Measurements from ENCODE around the gene OR5B21. TPM values are rescaled to one million over a fixed set of nuclear protein-coding genes. Genes with fewer than 3 reads are reported as not detected.

Gene OR5B21
- polyA plus RNA-seq, 1 experiment: not detected

GRCh38 chr11:58497951-58498350 is 10.0 kb downstream of the OR5B21 start:
- POLR2A ChIA-PET: no interaction called here
- Histone ChIP-seq H3K27me3 (ENCODE audit: control insufficient read depth, insufficient read depth, low read length) (no peaks in the 10 kb centered on the region), H3K4me3 (ENCODE audit: low read depth, low read length) (no peak overlapping the region), H3K36me3 (ENCODE audit: control insufficient read depth, insufficient read depth, low read length) (no peaks in the 10 kb centered on the region)
- TF ChIP-seq CTCF (IDR thresholded peaks at IDR 0.05; ENCODE audit: insufficient read depth, low read depth, low read length): no peak
- CTCF ChIA-PET: no interaction called here
- DNase-seq (ENCODE audit: low read depth): no peak

DNA sequence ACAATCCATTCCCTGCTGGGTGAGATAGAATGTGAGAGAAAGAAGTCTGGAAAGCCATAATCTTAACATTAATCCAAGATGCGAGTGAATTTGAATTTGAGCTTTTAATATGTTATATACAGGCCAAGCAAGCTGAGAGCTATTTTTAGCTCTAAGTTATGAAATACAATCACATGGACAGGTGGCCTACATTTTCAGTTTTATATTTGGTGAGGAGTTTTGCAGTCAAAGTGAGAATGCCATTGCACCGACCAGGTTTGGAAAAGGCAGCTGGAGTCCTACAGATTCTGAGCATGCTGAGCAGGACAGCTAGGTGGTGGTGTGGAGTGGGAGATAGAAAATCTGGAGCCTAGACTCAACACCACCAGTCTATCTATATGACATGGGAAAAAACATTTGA is 12.0 kb downstream of the OR5B21 start:
- ChIA-PET POLR2A (no interaction called here), CTCF (interaction anchor here (1.1 to 2.2 kb wide), 4 partner anchors 14 to 29 kb away, joined by 3 to 8 read pairs (median 4); no protein-coding TSS in a partner anchor)
- H3K36me3 ChIP-seq (ENCODE audit: control insufficient read depth, insufficient read depth, low read length): no peaks in the 10 kb centered on the region
- no peak for DNase-seq (ENCODE audit: low read depth)
- no peak for TF ChIP-seq CTCF (IDR thresholded peaks at IDR 0.05; ENCODE audit: insufficient read depth, low read depth, low read length)
- no peaks in the 10 kb centered on the region for H3K27me3 ChIP-seq (ENCODE audit: control insufficient read depth, insufficient read depth, low read length)
- no peak overlapping the region for H3K4me3 ChIP-seq (ENCODE audit: low read depth, low read length)

DNA sequence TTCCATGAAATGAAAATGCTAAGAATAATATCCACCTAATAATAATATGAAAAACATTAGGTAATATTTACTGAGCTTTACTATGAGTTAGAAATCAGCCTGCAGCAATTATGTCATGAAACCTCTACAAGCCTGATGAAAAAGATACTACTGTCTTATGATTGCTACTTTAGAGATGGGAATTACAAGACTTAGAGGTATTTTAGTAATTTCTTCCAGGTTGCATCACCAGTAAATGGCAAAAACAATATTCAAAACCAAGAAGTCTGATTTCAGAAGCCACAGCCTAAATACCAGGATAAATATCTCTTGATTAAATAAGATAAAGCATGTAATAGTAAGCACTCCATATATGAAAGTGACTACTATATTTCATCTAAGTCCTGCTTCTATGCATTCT is 13.8 kb downstream of the OR5B21 start:
- Histone ChIP-seq H3K36me3 (ENCODE audit: control insufficient read depth, insufficient read depth, low read length) (no peaks in the 10 kb centered on the region), H3K4me3 (ENCODE audit: low read depth, low read length) (no peak overlapping the region), H3K27me3 (ENCODE audit: control insufficient read depth, insufficient read depth, low read length) (no peaks in the 10 kb centered on the region)
- peak; percentile 55 for DNase-seq (ENCODE audit: low read depth)
- ChIA-PET CTCF (interaction anchor here (1.0 to 2.2 kb wide), 2 partner anchors 9 to 30 kb away, joined by 4 to 8 read pairs; no protein-coding TSS in a partner anchor), POLR2A (no interaction called here)
- TF ChIP-seq CTCF (IDR thresholded peaks at IDR 0.05; ENCODE audit: insufficient read depth, low read depth, low read length): no peak

- no peak for TF ChIP-seq CTCF (IDR thresholded peaks at IDR 0.05; ENCODE audit: insufficient read depth, low read depth, low read length)
- CTCF ChIA-PET: no interaction called here
- Histone ChIP-seq H3K4me3 (ENCODE audit: low read depth, low read length) (no peak overlapping the region), H3K27me3 (ENCODE audit: control insufficient read depth, insufficient read depth, low read length) (no peaks in the 10 kb centered on the region), H3K36me3 (ENCODE audit: control insufficient read depth, insufficient read depth, low read length) (no peaks in the 10 kb centered on the region)
- no peak for DNase-seq (ENCODE audit: low read depth)
- POLR2A ChIA-PET: no interaction called here
Observed at GRCh38 chr11:58493676-58494075, 14.2 kb downstream of the OR5B21 start.

DNA sequence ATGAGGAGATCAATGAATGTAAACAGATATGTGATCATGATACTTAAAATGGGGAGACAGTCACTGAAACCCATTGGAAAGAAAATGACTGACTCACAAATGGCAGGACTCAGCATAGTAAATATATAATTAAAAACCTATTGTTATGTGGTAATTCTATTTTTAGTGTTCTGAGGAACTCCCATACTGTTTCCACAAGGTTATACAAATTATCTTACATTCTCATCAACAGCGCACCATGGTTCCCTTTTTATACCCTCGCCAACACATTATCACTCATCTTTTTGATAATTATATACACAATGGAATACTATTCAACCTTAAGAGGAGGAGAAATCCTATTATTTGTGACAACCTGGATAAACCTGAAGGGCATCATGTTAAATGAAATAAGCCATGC is 17.1 kb downstream of the OR5B21 start:
- TF ChIP-seq CTCF (IDR thresholded peaks at IDR 0.05; ENCODE audit: insufficient read depth, low read depth, low read length): no peak
- DNase-seq (ENCODE audit: low read depth): no peak
- no peak overlapping the region for H3K4me3 ChIP-seq (ENCODE audit: low read depth, low read length)
- no peaks in the 10 kb centered on the region for H3K36me3 ChIP-seq (ENCODE audit: control insufficient read depth, insufficient read depth, low read length)
- ChIA-PET POLR2A (no interaction called here), CTCF (no interaction called here)
- no peaks in the 10 kb centered on the region for H3K27me3 ChIP-seq (ENCODE audit: control insufficient read depth, insufficient read depth, low read length)
